GM03348 (cell line): Measurements from ENCODE around the gene ESRP2.

ENCODE experiments used
- DNase-seq: peaks from one replicate; pipeline ENCODE4 v3.0.0; 2012; ENCODE audit warnings: low spot score

The ESRP2 gene

GRCh38 chr16:68217506-68217905 lies 18.4 kb downstream of the ESRP2 start:
- DNase-seq = no peak

GRCh38 chr16:68216240-68216639 lies 19.7 kb downstream of the ESRP2 start:
- no peak for DNase-seq

- no peak for DNase-seq
Observed at GRCh38 chr16:68215302-68215701, 20.6 kb downstream of the ESRP2 start.

GRCh38 chr16:68214726-68215125 lies 21.2 kb downstream of the ESRP2 start:
- no peak for DNase-seq

DNA sequence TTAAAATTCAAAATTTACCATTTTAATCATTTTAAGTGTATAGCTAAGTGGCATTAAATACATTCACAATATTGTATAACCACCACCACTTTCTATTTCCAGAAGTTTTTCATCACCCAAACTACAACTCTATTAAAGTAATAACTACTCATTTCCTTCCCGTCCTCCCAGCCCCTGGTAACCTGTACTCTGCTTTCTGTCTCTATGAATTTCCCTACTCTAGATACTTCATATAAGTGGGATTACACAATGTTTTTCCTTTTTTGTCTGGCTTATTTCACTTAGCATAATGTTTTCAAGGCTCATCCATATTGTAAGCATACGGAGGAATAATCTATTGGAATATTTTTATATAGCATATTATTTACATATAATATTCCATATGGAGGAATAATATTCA lies 29.7 kb downstream of the ESRP2 start:
- no peak for DNase-seq

- DNase-seq = no peak
Observed at GRCh38 chr16:68202091-68202519, 33.8 kb downstream of the ESRP2 start.

- DNase-seq = no peak
Observed at GRCh38 chr16:68200088-68200783, 35.7 kb downstream of the ESRP2 start.

DNA sequence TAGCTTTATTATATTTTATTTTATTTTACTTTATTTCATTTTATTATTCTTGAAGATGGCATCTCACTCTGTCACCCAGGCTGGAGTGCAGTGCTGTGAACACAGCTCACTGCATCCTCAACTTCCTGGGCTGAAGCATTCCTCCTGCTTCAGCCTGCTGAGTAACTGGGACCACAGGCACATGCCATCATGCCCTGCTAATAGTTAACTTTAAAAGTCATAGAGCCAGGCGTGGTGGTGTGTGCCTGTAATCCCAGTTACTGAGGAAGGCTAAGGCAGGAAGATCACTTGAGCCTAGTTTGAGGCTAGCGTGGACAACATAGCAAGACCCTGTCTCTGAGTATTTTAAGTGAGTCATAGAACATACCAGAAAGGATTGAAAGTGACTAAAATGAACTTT lies 38.7 kb downstream of the ESRP2 start:
- no peak for DNase-seq

GRCh38 chr16:68194251-68194650 lies 41.7 kb downstream of the ESRP2 start:
- no peak for DNase-seq

GRCh38 chr16:68190736-68191510 lies 45.0 kb downstream of the ESRP2 start:
- no peak for DNase-seq

- no peak for DNase-seq
Observed at GRCh38 chr16:68190081-68190480, 45.8 kb downstream of the ESRP2 start.

- DNase-seq = no peak
Observed at GRCh38 chr16:68188170-68188569, 47.8 kb downstream of the ESRP2 start.

DNA sequence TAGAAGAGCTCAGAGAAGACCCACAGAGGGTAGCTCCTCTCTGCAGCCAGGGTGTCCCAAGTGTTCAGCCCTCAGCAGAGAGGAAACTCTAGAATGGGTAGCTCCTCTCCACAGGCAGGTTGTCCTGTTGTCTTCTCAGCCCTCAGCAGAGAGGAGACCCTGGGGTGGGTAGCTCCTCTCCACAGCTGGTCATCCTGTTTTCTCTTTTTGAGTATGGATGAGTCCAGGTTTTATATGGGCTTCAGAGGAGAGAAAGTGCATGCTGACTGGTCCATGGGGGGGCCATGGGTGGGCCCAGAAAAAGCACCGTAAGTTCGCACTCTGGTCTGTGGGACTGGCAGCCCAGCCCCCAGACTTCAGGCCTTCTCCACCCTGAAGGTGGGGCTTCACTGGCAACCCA lies 48.4 kb downstream of the ESRP2 start:
- DNase-seq = no peak

GRCh38 chr16:68186877-68187276 lies 49.0 kb downstream of the ESRP2 start:
- DNase-seq = no peak

GRCh38 chr16:68183046-68183445 lies 52.9 kb downstream of the ESRP2 start:
- DNase-seq = no peak

- no peak for DNase-seq
Observed at GRCh38 chr16:68179855-68180254, 56.1 kb downstream of the ESRP2 start.

- no peak for DNase-seq
Observed at GRCh38 chr16:68179196-68179795, 56.6 kb downstream of the ESRP2 start.
